GM21528 (cell line): Measurements from ENCODE around the gene TIMM9.
A peak's percentile ranks its signal among the peaks of the same experiment; 100 is the strongest.
"Not testable (repeated sequence)": the region's sequence is repeated elsewhere in the genome, so short reads cannot be mapped to it uniquely, and the experiment has no call there.

Experiments used
- ATAC-seq: cut with Tn5 transposase; IDR thresholded peaks from one replicate; pipeline ENCODE4 v1.9.1; 2021; ENCODE audit warnings: mild to moderate bottlenecking, moderate library complexity; ENCODE audit not compliant: unreplicated experiment, low FRiP score

Gene TIMM9

GRCh38 chr14:58401587-58401986 lies 25.7 kb downstream of the TIMM9 start:
- no peak for ATAC-seq

GRCh38 chr14:58398895-58399294 lies 28.4 kb downstream of the TIMM9 start:
- ATAC-seq: no peak

- no peak for ATAC-seq
These were observed 28.8 kb downstream of the TIMM9 start for GRCh38 chr14:58398495-58398894.

- no peak for ATAC-seq
These were observed 30.2 kb downstream of the TIMM9 start for GRCh38 chr14:58397156-58397555.

GRCh38 chr14:58395812-58396788 lies 31.2 kb downstream of the TIMM9 start, which contains the start of gene TOMM20L:
TSS of gene TOMM20L (plus strand) at chr14:58395930. CDS start at chr14:58395958, 28 bp downstream.
- peak; percentile 96 for ATAC-seq

GRCh38 chr14:58395562-58395811 lies 31.8 kb downstream of the TIMM9 start:
- no peak for ATAC-seq

GRCh38 chr14:58390830-58391229 lies 36.5 kb downstream of the TIMM9 start:
- ATAC-seq: no peak

- no peak for ATAC-seq
These were observed 50.5 kb downstream of the TIMM9 start for GRCh38 chr14:58376791-58377190.

- ATAC-seq: no peak
These were observed 58.4 kb downstream of the TIMM9 start for GRCh38 chr14:58368956-58369355.

- no peak for ATAC-seq
These were observed 60.0 kb downstream of the TIMM9 start for GRCh38 chr14:58367296-58367695.

- no peak for ATAC-seq
These were observed 63.0 kb downstream of the TIMM9 start for GRCh38 chr14:58364316-58364715.

- ATAC-seq: no peak
These were observed 64.4 kb downstream of the TIMM9 start for GRCh38 chr14:58362798-58363412.

GRCh38 chr14:58362272-58362671 lies 65.1 kb downstream of the TIMM9 start:
- ATAC-seq: not testable (repeated sequence)
